GM19099 (cell line): ENCODE measurements around the gene MCF2L.

Source experiments
- POLR2A ChIP-seq: IDR thresholded peaks from 3 replicates; pipeline ENCODE4 v1.6.1; 2011; ENCODE audit warnings: low read depth; ENCODE audit not compliant: insufficient read length; ENCODE audit errors: extremely low read depth

Gene MCF2L

DNA sequence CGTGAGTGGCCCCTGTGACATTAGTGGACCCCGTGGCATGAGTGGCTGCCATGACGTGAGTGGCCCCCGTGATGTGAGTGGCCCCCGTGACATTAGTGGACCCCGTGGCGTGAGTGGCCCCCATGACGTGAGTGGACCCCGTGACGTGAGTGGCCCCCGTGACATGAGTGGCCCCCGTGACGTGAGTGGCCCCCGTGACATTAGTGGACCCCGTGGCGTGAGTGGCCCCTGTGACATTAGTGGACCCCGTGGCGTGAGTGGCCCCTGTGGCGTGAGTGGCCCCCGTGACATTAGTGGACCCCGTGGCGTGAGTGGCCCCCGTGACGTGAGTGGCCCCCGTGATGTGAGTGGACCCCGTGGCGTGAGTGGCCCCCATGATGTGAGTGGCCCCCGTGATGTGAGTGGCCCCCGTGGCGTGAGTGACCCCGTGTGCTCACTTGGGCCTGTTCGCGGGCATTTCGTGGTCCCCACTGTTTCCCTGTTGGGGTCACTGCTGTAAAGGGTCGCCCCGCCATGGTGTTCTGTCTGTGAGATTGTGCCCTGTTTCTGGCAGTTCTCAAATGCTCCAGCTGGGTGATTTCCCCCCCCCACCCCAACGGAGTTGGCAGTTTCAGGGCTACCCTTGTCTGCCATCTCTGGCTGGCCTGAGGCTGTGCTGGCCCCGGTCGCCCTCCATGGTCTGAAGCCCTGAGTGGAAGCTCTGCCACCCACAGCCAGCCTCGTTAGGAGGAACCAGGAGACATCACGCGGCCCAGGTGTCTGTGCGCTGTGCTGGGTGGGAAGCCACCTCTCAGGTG, 64.2 kb downstream of the MCF2L start:
- no peak for TF ChIP-seq POLR2A

GRCh38 chr13:113034451-113035212, 65.6 kb downstream of the MCF2L start:
- no peak for TF ChIP-seq POLR2A

DNA sequence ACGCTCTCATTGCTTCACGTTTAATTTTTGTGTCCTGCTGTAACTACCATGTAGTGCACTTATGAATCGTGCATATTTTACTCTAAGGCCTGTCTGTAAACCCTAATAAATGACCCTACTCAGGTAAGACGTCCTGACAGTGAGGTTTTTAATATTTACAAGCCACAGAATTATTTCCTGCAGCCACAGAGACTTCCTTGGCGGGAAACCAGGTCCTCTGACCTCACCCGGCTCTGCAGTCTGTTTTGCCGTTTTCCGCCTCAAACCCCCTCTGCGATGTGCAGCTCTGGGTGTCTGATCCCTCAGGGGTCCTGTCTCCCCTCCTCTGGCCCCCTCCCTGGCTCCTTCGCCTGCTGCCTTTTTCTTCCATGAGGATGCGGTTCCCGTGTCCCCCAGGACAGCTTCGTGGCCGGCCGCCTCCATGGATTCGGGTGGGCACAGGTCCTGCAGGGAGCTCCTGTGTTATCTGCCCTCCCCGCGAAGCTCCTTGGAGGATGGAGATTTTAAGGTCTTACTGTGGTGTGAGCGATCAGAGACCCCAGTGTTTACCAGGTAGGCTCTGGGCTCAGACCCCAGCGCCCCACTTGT, 66.3 kb downstream of the MCF2L start:
- TF ChIP-seq POLR2A: no peak

DNA sequence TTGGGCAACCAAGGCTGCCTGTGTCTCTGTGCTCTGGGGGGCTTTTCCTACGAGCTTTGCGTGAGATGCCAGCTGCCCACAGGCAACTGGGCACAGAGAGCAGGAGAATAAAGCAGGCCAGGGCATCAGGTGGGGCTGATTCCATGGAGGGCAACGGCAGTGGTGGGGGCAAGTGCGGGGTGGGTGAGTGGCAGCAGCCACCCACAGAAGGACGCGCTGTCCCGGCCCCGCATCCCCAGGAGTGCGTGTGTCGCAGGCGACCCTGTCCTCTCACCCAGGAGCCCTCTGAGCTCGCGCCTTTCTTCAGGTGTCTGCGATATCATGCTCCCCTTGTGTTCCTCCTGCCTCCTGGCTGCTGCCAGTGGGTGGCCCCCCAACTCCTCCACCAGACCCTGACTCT, 67.4 kb downstream of the MCF2L start:
- no peak for TF ChIP-seq POLR2A

DNA sequence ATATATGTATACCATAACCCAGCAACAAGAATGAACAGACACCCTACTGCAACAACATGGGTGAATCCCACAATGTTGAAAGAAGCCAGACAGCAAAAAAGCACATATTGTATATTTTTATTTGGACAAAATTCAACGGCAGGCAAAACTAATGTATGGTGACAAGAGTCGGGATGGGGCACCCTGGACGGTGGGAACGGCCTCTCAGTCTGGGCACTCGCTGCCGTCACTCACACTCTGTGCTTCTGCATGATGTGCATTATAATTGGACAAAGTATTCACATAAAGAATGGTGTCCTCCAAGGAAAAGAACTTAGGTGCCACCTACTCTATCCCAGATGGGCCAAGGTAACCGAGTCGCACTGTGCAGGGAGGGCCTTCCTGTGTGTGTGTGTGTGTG, 71.0 kb downstream of the MCF2L start:
- no peak for TF ChIP-seq POLR2A

DNA sequence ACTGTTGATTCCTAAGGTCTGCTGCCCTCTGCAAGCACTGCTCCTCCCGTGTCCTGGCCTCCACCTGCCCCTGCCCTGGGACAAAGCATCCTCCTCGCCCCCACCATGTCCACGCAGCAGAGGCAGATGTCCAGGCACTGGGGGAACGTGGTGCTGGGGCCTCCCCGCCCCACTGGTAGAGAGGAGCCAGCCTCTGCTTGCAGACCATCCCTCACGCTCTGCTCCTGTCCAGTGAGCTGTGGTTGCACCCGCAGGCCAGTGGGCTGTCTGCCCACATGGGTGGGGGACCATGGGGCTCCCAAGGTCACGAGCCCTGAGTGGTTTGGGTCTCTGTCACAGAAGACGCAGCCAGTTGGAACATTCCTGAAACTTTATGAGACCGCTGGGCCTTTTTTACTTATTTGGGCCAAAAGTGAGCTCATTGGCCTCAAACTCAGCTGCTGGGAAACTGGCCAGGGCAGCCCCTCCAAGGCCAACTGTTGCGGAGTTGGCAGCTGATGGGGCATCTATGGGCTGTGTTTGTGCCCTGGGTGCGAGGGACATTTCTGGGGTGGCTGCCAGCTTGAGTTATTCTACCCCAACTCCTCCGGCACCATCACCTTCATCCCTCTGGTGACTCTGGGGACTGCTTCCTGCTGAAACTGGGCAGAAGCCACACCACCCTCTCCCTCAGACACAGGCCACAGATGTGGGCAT, 71.7 kb downstream of the MCF2L start:
- no peak for TF ChIP-seq POLR2A

GRCh38 chr13:113041293-113041690, 72.3 kb downstream of the MCF2L start:
- no peak for TF ChIP-seq POLR2A

DNA sequence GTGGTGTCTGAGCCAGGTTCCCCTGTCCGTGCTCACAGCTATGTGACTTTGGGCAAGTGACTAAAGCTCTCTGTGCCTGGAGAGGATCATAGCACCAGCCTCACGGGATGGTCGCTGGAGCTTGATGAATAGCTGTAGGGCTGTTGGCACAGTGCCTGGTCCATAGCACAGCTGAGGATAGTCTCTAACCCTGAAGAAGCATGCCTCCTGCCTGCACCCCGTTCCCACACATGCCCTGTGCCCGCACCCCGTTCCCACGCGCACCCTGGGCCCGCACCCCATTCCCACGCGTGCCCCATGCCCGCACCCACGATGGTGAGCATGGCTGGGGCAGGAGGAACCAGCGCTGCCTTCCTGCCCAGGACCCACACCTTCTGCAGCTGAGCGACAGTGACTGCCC, 72.9 kb downstream of the MCF2L start:
- no peak for TF ChIP-seq POLR2A

GRCh38 chr13:113042456-113042855, 73.4 kb downstream of the MCF2L start:
- no peak for TF ChIP-seq POLR2A

DNA sequence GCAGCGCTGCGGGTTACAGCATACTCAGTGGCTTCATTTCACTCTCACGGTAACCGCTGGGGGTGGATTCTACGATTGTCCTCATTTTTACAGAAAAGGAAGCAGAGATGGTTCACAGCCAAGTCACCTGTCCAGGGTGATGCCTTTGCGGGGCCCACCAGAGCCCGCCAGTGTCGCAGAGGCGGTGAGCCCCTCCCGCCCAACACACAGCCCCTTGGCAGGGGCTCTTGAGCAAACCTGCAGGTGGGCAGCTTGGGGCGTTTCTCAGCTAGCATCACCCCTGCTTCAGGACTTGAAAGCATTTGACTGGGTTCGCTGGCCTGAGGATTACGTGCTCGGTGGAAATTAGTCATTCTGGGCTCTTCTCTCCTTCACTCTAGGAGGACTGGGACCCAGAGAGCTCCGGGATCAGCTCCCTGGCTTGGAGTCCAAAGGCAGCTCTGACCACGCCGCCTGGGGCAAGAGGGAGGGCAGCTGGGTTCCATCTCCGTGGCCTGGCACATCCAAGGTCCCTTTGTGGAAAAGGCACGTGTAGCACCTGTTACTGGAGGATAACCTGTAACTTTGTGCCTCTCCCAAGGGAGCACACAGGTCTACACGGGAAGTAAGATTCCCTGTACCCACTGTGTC, 74.1 kb downstream of the MCF2L start:
- no peak for TF ChIP-seq POLR2A

DNA sequence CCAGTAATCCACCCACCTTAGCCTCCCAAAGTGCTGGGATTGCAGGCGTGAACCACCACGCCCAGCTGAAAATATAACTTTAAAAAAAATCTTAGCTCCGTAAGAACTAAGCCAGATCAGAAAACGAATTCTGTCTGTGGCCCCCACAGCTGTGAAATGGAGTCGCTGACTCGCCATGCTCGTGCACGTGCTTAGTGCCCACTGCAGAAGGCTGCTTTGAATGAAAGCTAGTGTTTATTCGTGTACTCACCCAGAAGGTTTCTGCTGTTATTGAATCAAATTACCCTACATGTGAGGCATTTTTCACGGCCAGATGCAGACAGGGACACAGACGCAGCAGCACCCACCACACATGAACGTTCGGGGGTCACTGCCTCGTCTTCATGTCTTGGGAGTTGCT, 74.9 kb downstream of the MCF2L start:
- TF ChIP-seq POLR2A: no peak

GRCh38 chr13:113044391-113045114, 75.5 kb downstream of the MCF2L start:
- TF ChIP-seq POLR2A: no peak

DNA sequence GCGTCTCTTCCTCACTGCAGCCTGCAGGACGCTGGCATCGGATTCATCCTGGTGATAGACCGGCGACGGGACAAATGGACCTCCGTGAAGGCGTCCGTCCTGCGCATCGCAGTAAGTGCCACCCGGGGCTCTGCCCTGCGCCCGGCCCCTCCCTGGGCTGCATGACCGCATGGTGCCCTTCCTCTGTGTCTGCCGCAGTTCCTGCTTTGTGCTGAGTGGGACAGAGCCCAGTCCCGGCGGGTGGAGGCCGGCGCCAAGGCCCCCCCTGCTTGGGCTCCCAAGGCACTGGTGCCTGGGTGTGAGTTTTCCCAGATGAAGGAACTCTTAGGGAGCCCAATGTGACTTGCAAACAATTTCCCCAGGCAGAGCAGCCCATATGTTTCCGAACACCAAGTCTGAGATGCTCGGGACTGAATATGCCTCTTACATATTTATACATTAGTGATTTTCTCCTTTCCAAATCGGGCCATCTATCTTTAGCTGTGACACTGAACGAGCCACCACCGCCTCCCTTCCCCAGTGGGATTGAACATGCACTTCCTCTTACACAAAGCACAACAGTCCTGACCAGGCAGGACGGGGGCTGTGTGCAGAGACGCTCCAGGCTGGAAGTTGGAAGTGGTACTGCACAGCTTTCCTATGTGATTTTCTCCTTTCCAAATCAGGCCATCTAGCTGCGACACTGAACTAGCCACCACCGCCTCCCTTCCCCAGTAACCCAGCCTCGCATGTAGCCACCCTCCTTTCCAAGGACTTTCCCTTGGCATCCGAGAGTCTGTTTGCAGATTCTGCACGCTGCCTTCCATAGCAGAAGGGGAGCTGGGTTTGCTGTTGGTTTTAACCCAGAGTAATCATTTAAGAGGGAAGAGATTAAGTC, 76.5 kb downstream of the MCF2L start:
- TF ChIP-seq POLR2A: no peak
